Muscle layer of duodenum (tissue), 2 donors: ENCODE results near the gene KIAA0930.

Source experiments
- H3K27ac ChIP-seq: one replicate; pipeline ENCODE4 v1.7.0; 2013; ENCODE audit warnings: mild to moderate bottlenecking, low read length
- H3K27me3 ChIP-seq: one replicate; pipeline ENCODE4 v1.7.0; 2013; ENCODE audit warnings: low read depth, mild to moderate bottlenecking, control low read depth, low read length
- H3K36me3 ChIP-seq, 2 donors: one replicate each; pipeline ENCODE4 v1.7.0; 2013; ENCODE audit warnings: low read length in 2 of 2, control low read depth in 1 of 2, mild to moderate bottlenecking in 1 of 2; ENCODE audit not compliant: insufficient read depth in 2 of 2, control insufficient read depth in 1 of 2
- H3K4me1 ChIP-seq, 2 donors: one replicate each; pipeline ENCODE4 v1.7.0; 2013; ENCODE audit warnings: low read length in 2 of 2, mild to moderate bottlenecking in 2 of 2, control low read depth in 1 of 2, moderate library complexity in 1 of 2; ENCODE audit not compliant: insufficient read depth in 2 of 2, control insufficient read depth in 1 of 2
- H3K4me3 ChIP-seq, 2 donors: one replicate each; pipeline ENCODE4 v1.7.0; 2013; ENCODE audit warnings: low read length in 2 of 2, low read depth in 1 of 2, mild to moderate bottlenecking in 1 of 2
- H3K9me3 ChIP-seq, 2 donors: one replicate each; pipeline ENCODE4 v1.7.0; 2013; ENCODE audit warnings: low read length in 2 of 2, control low read depth in 1 of 2, mild to moderate bottlenecking in 1 of 2; ENCODE audit not compliant: control insufficient read depth in 1 of 2
- donor health status: healthy.

Gene KIAA0930

GRCh38 chr22:45244916-45245315, 4.2 kb upstream of the KIAA0930 start:
- peaks cover 4 to 19% of the 10 kb centered on the region in 2 donors for H3K4me1 ChIP-seq
- no peaks in the 10 kb centered on the region for H3K9me3 ChIP-seq
- no peak overlapping the region for H3K27ac ChIP-seq
- no peaks in the 10 kb centered on the region for H3K36me3 ChIP-seq
- no peak overlapping the region for H3K4me3 ChIP-seq
- no peaks in the 10 kb centered on the region for H3K27me3 ChIP-seq

GRCh38 chr22:45242778-45243191, 2.1 kb upstream of the KIAA0930 start:
- H3K4me1 ChIP-seq = peaks cover 10 to 30% of the 10 kb centered on the region in 2 donors

GRCh38 chr22:45240104-45240809, 437 bp downstream of the KIAA0930 start:
- Histone ChIP-seq H3K4me3 (peak overlapping the region; percentile 64 to 81), H3K27me3 (no peaks in the 10 kb centered on the region), H3K9me3 (no peaks in the 10 kb centered on the region), H3K4me1 (peaks cover 10 to 30% of the 10 kb centered on the region in 2 donors), H3K27ac (no peak overlapping the region), H3K36me3 (no peaks in the 10 kb centered on the region)

More at GRCh38 chr22:45242778-45243191, 2.1 kb upstream of the KIAA0930 start:
- Histone ChIP-seq H3K4me3 (no peak overlapping the region), H3K27me3 (no peaks in the 10 kb centered on the region), H3K27ac (no peak overlapping the region), H3K9me3 (no peaks in the 10 kb centered on the region), H3K36me3 (no peaks in the 10 kb centered on the region)

GRCh38 chr22:45239681-45240051, 1.0 kb downstream of the KIAA0930 start:
- H3K27me3 ChIP-seq = no peaks in the 10 kb centered on the region
- H3K4me3 ChIP-seq = peak overlapping the region; percentile 64 to 81
- no peaks in the 10 kb centered on the region for H3K9me3 ChIP-seq
- H3K27ac ChIP-seq = no peak overlapping the region
- peaks cover 10 to 24% of the 10 kb centered on the region in 2 donors for H3K4me1 ChIP-seq
- no peaks in the 10 kb centered on the region for H3K36me3 ChIP-seq

- no peaks in the 10 kb centered on the region for H3K9me3 ChIP-seq
- no peaks in the 10 kb centered on the region for H3K27me3 ChIP-seq
- H3K4me3 ChIP-seq = peak overlapping the region; percentile 64 to 81
- no peak overlapping the region for H3K27ac ChIP-seq
- peaks cover 10 to 24% of the 10 kb centered on the region in 2 donors for H3K4me1 ChIP-seq
- no peaks in the 10 kb centered on the region for H3K36me3 ChIP-seq
These were observed 1.6 kb downstream of the KIAA0930 start for GRCh38 chr22:45238957-45239680.

- Histone ChIP-seq H3K4me3 (no peak overlapping the region), H3K27ac (no peak overlapping the region), H3K9me3 (no peaks in the 10 kb centered on the region), H3K27me3 (no peaks in the 10 kb centered on the region), H3K4me1 (peaks cover 10 to 24% of the 10 kb centered on the region in 2 donors), H3K36me3 (peaks cover 0 to 6% of the 10 kb centered on the region in 2 donors)
These were observed 2.4 kb downstream of the KIAA0930 start for GRCh38 chr22:45238076-45238956.

GRCh38 chr22:45237065-45237990, 3.4 kb downstream of the KIAA0930 start:
- no peaks in the 10 kb centered on the region for H3K9me3 ChIP-seq
- H3K27me3 ChIP-seq = no peaks in the 10 kb centered on the region
- H3K27ac ChIP-seq = no peak overlapping the region
- no peak overlapping the region for H3K4me3 ChIP-seq
- H3K36me3 ChIP-seq = peaks cover 0 to 6% of the 10 kb centered on the region in 2 donors
- H3K4me1 ChIP-seq = peaks cover 10 to 23% of the 10 kb centered on the region in 2 donors

GRCh38 chr22:45235851-45236342, 4.8 kb downstream of the KIAA0930 start:
- no peaks in the 10 kb centered on the region for H3K27me3 ChIP-seq
- H3K4me3 ChIP-seq = no peak overlapping the region
- H3K36me3 ChIP-seq = peaks cover 0 to 6% of the 10 kb centered on the region in 2 donors
- no peak overlapping the region for H3K27ac ChIP-seq
- H3K9me3 ChIP-seq = no peaks in the 10 kb centered on the region
- peaks cover 6 to 20% of the 10 kb centered on the region in 2 donors for H3K4me1 ChIP-seq

GRCh38 chr22:45235101-45235777, 5.5 kb downstream of the KIAA0930 start:
- no peaks in the 10 kb centered on the region for H3K9me3 ChIP-seq
- H3K4me3 ChIP-seq = no peak overlapping the region
- no peaks in the 10 kb centered on the region for H3K27me3 ChIP-seq
- peaks cover 0 to 6% of the 10 kb centered on the region in 2 donors for H3K36me3 ChIP-seq
- no peak overlapping the region for H3K27ac ChIP-seq
- peaks cover 6 to 19% of the 10 kb centered on the region in 2 donors for H3K4me1 ChIP-seq

GRCh38 chr22:45233827-45234226, 6.9 kb downstream of the KIAA0930 start:
- Histone ChIP-seq H3K27me3 (no peaks in the 10 kb centered on the region), H3K9me3 (no peaks in the 10 kb centered on the region), H3K36me3 (peaks cover 0 to 6% of the 10 kb centered on the region in 2 donors), H3K4me1 (peaks cover 0 to 5% of the 10 kb centered on the region in 2 donors), H3K27ac (no peak overlapping the region), H3K4me3 (no peak overlapping the region)
